NCI-H1436 (cell line): ENCODE data around the gene RELT.

ENCODE experiments used
- DNase-seq: peaks from one replicate; lab custom pipeline; 2025; lab: John Stamatoyannopoulos, UW

Gene RELT

DNA sequence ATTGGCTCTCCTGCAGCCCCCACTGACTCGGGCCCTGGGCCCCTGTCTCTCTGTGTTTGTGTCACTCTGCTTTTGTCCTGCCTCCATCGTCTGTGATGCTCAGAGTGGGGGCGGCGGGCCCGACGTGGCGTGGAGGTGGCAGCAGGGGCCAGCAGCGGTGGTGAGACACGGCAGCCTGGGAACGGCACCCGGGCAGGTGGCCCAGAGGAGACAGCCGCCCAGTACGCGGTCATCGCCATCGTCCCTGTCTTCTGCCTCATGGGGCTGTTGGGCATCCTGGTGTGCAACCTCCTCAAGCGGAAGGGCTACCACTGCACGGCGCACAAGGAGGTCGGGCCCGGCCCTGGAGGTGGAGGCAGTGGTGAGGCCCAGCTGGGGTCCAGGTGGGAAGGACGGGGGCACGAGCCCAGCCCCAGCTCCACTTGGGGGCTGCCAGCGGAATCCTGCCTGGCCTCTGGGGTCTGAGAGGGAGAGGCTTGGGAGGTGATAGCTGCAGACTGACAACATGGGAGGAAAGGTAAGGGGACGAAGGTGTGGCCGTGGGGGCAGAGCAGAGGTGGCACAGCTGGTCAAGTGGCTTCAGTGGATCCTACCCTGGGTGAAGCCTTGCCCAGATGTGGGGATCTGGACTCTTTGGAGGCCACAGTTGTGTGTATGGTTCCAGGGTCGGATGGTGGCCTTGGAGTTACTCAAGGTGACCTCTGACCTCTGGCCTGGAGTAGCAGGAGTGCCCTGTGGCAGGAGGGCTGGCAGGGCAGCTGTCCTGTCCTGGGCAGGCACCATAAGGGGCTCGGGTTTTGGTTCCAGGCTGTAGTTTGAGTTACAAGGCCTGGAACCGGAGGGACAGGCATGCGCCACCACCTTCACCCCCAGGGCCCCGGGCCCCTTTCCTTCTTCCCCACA is 16.2 kb downstream of the RELT start:
- no peak for DNase-seq

DNA sequence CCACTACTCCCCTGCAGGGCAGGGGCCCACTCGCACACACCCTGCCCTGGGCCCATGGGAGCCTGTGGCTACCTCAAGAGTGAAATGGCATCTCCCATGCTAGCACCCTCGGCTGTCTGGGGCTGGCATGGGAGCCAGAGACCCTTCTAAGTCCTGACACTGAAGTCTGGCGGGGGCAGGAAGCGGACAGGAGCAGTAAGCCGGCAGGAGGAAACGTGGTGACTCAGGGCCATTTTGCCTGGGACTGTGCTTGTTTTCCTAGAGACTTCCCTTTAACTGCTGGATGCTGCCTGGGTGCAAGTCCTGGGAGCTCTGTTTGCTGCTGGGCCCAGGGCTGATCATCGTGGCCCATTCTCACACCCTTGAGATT is 16.8 kb downstream of the RELT start:
- DNase-seq = no peak

DNA sequence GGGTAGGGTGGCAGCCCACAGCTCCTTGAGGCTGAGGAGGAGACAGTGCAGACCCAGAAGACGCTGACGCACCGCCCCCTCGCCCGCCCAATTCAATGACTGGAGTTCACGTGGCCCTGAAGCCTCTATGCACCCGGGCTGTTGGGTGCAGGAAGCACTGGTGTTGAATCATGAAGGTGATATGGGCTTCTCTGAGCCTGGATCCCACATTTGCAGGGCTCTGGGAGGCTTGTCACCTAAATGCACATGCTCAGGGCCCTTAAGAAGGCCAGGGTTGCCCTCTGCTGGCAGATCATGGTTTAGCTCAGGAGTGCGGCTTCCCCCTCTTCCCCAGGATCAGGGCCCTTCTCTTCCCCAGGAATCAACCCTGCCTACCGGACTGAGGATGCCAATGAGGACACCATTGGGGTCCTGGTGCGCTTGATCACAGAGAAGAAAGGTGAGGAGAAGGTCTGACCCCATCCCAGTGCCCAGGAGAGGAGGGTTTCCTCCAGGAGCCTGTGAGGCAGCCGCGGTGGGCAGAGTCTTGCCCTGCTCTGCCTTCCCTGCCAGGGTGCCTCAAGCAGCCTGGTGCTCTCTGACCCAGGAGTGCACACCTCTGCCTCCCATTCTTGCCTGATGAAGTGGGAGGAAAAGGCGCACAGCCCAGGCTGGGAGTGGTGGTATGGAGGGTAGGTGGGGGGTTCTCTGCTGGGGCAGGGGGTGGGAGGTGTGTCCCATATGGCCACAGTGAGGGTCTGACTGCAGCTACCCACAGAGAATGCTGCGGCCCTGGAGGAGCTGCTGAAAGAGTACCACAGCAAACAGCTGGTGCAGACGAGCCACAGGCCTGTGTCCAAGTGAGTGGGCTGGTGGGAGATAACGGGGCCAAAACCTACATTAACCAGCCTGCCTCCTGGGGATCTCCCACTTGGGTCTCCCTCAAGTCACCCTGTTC is 17.5 kb downstream of the RELT start:
- DNase-seq = peak; percentile 36

DNA sequence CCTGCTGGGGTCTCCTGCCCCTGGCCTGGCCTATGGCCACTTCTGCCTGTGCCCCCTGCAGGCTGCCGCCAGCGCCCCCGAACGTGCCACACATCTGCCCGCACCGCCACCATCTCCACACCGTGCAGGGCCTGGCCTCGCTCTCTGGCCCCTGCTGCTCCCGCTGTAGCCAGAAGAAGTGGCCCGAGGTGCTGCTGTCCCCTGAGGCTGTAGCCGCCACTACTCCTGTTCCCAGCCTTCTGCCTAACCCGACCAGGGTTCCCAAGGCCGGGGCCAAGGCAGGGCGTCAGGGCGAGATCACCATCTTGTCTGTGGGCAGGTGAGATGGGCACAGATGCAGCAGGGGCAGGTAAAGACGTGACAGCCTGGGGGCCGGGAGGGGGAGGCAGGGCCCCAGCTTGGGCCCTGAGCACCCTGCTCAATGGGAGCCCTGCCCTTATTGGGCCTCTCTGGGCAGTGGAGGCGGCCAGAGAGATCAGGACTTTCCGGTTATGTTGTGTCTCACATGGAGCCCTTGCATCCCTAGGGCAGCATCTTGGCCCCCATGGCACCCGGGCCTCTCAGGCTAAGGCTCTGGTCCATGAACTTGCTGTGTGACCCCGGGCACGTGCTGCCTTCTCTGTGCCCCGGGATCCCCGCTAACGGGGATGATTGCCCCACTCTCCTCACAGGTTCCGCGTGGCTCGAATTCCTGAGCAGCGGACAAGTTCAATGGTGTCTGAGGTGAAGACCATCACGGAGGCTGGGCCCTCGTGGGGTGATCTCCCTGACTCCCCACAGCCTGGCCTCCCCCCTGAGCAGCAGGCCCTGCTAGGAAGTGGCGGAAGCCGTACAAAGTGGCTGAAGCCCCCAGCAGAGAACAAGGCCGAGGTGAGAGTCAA is 18.5 kb downstream of the RELT start:
- no peak for DNase-seq

DNA sequence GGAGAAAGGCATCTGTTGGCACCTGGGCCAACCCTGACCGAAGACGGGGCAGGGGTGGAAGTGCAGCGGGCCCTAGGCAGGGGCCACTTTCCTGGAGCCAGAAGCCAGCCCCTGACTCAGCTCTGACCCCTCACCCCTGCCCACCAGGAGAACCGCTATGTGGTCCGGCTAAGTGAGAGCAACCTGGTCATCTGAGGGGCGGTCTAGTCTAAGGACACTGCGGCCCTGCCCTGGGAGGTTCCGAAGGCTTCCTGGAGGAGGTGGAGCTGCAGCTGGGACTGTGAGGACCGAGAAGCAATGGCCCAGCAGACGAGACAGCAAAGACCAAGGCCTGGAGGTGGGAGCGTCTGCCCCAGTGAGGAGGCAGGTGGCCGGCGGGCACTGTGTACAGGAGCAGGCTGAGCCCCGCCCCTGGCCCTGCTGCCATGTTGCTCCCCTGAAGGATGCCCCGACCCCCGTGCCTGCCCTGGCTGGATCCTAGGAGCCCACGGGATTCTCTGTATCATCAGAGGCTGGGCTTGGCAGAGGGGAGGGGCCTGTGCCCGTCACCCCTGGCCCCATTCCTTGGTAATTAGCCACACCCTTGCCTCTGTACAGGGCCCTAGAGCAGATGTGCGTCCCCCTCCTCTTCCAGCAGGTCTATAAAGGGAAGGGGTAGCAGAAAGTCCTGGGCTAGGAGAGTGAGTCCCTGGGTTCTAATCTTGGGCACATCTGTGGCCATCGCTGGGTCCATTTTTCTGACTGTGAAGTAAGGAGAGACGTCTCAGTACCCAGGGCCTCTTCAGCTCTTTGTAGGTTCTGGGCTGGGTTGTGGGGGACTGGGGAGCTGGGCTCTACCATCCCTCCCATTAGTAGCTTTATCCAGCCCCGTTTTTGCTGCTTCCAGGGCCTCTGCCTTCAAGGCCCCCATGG is 19.4 kb downstream of the RELT start:
- no peak for DNase-seq

DNA sequence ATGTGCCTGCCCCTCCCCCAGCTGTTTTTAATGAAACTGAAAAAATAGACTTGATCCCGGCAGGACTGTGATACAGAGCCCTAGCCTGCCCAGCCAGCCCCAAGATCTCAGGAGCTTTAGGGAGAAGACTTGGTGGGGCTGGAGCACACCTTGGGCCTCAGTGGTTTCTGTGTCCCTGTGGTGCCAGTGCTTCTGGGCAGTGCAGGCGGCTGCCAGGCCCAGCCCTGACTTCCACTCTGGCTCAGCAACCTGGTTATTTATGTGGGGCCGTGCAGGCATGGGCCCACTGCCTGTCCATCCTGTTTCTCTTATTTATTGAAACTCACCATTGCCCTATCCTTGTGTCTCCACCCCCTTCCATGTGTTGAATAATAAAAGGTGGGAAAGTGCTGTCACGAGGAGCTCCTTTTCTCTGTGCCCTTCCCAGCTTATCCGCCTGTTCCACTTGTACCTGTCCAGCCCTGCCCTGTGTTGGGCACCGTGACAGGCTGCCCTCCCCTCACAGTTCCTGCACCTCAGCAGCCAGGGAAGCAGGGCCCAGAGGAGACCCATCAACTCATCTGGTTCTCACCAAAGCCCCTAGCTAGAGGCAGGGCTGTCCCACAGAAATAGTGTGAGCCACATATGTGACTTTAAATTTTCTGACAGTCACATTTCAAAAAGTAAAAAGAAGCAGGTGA is 20.2 kb downstream of the RELT start:
- DNase-seq = no peak

DNA sequence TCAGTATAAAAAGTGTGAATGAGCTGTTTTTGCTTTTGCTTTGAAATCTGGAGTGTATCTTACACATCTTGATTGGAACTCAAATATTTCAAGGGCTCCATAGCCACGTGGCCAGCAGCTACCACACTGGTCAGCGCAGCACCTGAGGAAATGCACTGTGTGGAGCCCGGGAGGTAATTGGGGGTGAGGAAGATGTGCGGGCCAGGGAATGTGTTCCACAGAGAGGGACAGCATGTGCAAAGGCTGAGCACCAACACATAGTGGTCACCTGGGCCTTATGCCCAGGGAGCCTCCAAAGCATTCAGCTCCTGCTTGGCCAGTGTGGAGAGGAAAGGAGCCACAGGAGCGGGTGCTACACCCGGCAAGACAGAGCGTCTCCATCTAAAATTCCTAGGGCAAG is 20.8 kb downstream of the RELT start:
- no peak for DNase-seq

DNA sequence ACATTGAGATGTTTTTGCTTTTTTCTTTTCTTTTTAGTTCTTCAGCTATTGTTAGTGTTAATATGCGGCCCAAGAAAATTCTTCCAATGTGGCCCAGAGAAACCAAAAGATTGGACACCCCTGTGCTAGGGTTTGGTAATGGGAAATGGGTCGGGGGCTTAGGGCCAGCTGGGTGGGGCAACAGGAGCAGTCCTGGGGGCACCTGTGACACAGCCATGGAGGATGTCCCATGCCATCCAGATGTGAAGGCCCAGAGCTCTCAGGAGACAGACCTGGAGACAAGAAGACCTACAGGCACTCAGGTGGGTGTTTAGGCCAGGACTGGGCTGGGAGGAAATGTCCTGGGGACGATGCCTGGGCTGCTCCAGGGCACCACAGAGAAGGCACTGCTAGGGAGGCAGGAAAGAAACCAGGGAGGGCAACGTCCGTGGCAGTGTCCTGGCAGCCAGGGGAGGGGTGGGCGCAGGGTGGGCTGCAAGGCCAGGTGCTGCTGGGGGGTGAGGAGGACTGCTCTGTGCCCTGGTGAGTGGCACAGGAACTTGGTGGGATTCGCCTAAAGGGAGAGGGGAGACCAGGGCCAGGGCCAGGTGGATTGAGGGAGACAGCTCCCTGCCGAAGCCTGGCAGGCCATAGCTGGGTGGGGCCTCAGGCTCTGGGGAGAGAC is 21.4 kb downstream of the RELT start:
- DNase-seq = no peak

DNA sequence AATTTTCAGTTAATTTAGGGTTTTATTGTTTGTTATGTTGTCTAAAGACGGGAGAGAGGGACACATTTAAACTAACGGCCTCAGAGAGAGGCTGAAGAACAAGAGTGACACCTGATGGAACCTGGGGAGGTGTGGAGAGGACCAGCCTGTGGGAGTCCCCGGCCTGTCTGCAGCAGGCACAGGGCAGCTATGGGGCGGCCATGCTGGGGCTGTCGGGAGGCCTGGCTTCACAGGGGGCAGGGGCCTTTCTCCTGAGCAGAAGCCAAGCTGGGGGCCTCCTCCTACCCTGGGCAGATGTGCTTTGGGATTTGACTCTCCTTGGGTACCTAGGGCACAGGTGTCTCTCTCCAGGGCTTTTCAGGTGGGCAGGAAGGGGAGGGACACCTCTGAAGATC is 21.9 kb downstream of the RELT start:
- no peak for DNase-seq

DNA sequence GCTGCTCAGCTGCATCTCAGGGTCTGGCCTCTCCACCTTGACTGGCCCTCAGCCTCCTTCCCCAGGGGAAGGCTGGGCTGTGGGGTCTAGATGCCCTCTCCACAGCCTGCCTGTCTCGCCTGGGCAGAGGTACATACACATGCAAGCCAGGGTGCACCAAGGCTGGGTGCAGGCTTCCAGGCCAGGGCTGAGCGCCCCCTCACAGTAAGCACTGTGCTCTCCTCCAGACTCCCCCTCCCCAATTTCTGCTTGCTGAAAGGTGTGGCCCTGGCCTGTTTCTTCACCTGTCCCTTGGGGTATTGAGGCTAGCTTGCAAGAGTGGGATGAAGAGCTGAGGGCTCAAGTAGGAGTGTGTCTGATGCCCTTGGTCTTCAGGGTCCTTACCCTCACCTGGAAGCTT is 22.5 kb downstream of the RELT start:
- DNase-seq = no peak

DNA sequence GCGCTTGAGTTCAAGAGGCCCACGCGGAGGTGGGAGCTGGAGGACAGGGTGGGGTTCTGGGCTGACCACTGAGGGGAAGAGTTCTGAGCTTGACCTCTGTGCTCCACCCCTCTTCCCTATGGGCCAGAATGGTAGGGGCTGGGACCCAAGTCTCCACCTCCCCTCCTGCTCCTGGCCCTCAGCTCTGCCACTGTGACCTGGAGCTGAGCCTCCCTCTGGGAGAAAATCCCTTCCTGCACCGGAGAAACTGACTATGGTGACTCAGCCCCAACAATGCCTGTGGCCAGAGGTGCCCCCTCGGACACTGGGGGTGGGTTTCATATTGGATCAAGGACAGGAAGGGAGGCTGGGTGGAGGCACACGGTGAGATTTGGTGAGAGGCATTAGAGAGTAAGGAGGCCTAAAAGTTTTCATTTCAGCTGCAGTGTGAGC is 23.0 kb downstream of the RELT start:
- DNase-seq = no peak

DNA sequence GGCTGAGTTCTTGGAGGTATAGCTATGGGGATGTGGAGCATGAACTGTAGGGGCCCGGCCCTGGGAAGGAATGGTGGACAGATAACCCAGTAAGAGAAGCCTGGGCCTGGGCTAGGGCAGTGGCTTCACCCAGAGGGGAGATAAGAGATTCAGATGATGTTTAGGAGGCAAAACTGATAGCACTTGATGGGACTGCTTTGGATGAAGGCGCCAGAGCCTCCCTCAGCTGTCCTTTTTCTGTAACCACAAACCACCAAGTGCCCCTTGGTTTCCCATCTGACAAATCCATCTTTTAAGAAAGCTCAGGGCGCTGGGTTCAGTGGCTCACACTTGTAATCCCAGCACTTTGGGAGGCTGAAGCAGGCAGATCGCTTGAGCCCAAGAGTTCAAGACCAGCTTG is 23.4 kb downstream of the RELT start:
- no peak for DNase-seq

DNA sequence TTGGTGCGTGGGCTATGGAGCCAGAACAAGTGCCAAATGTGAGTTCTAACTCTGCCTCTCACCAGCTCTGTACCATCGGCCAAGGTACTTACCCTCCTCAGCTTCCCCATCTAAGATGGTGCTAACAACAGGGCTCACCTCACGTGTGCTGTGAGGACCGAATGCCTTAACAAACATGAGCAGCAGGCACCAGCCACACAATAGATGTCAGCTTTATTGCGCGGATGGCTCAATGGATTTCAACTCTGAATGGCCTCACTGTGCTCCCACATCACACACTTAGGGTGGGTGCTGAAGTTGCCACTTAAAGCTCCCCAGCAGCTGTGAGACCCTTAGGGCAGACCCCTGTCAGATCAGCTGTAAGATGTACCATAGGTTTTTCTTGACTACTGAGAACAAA is 24.1 kb downstream of the RELT start:
- DNase-seq = no peak

DNA sequence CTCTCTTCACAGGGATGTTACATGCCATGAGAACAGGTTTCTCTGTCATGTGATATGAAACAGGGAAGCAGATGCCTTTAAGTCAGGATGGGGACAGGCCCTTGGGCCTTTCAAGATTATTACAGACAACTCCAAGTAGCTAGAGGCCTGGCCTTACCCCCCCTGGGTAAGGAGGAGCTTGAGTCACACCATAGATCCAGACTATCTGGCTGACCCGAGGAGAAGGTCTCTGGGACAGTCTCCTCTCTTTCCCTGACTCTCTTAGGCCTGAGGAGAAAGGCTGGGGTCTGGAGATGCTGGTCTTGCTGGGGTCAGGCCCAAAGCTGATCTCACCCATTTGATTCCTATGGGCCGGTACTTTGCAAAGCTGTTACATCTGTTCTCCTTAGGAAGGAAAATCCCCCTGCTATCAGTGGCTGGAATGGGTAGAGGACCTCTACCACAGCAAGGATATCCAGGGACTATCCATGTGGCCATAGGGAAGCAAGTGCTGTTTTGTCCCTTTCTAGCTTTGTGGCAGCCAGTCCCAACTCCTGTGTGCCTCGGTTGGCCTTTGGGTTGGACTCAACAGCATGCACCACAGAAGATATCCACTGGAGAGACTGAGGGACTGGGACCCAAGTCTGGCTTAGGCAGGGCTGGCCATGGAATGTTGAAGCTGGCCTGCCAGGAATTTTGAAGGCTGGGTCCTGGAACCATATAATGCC is 25.2 kb downstream of the RELT start:
- no peak for DNase-seq

DNA sequence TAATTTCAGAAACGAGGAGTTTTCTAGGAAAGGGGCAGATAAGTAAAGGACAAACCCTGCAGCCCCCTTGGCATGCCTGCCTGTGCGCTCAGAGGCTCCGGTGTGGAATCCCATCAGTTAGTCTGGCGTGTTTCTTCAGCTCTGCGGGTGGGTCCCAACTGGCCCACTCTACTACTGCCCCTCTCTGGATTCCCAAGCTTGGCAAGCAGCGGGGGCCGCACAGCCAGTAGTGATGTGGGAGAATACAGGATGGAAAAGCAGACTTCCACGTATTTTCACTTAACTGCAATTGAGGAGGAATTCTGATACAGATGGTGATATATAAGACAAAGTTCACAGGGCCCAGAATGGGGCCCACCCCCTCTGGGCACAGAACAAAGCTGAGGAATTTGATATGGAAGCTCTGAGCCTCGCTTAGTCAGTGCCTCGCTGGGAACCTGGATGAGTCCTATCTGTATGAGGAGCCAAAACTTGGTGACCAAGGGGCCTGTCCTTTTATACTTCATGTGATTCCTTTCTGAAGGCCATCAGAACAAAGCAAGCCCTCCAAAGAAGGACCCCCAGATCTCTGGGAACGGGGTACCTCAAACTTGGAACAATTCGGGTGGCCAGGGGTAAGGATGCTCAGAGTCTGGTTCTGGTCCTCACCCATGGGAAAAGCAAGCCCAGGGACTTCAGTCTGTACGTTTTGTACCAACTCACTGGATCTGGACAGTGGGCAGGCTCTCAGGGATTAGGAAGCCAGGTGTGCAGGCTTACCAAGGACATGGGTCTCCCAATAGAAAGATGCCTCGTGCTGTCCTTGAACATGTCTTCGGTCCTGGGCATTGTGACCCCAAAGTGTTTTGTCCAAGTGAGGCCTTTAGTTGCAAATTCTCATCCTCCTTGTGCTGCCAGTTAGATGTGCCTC is 26.0 kb downstream of the RELT start:
- DNase-seq = no peak

DNA sequence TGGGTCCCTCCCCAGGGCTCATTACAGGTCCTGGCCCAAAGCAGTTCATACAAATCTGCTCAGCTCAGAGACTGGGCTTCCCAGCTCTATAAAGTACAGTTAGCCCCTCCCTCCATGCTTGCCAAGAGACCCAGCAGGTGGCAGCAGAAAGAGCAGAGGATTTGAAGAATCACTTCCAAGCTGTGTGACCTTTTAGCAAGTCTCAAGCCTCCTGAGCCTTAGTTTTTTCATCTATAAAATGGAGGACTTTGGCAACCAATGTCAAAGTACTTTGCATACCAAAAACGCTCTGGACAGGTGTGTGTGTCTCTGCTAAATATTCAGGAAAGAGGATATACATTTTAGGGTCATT is 26.6 kb downstream of the RELT start:
- DNase-seq = no peak

DNA sequence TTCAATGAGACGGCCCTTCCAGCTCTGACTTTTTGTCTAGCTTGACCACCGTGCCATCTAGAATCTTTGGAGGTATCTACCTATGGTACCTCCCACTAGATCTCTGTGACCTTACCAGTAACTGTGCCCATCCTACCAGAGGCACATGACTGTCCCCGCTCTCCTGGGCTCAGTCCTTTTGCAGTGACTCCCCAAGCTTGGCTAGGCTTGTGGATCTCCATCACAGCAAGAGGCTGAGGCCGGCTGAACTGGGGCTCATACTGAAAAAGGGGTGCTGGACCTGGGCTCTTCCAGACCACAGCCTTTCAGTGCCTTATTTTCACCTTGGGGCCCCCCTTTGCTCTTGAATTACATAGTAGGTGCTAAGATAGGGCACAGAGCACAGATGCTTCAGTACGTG is 27.3 kb downstream of the RELT start:
- DNase-seq = no peak

DNA sequence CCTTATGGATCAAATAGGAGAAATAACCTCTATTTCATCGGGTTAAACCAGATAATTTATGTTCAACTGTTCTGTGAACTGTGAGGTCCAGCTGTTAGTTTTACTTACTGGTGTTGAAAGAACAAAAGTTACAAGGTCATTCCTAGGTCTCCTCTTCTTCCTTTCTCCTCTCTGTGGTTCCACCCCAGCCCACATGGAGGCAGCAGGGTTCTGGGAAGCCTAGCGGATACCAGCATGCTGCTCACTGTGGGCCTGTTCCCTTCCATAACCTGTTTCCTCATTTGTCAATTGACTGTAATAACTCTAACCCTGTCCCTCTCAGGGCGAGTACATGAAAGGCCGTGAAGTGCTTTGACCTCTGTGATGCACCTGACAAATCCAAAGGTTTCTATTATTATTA is 27.8 kb downstream of the RELT start:
- no peak for DNase-seq
